ENCODE data around the gene KATNBL1.
"Not testable (repeated sequence)": the region's sequence is repeated elsewhere in the genome, so short reads cannot be mapped to it uniquely, and the experiment has no call there.

The KATNBL1 gene

GRCh38 chr15:34193272-34193671, 16.6 kb downstream of the KATNBL1 start:
- DNase-seq (ENCODE audit: low read depth): not testable (repeated sequence)

- no peak for DNase-seq (ENCODE audit: low read depth)
Observed at GRCh38 chr15:34188711-34189110, 21.2 kb downstream of the KATNBL1 start.

GRCh38 chr15:34185666-34186065, 24.2 kb downstream of the KATNBL1 start:
- no peak for DNase-seq (ENCODE audit: low read depth)

- no peak for DNase-seq (ENCODE audit: low read depth)
Observed at GRCh38 chr15:34182942-34183341, 27.0 kb downstream of the KATNBL1 start.

- DNase-seq (ENCODE audit: low read depth): no peak
Observed at GRCh38 chr15:34179234-34179633, 30.7 kb downstream of the KATNBL1 start.

GRCh38 chr15:34165987-34166573, 43.8 kb downstream of the KATNBL1 start:
- DNase-seq (ENCODE audit: low read depth): not testable (repeated sequence)

- DNase-seq (ENCODE audit: low read depth): no peak
Observed at GRCh38 chr15:34161329-34161963, 48.5 kb downstream of the KATNBL1 start.

- no peak for DNase-seq (ENCODE audit: low read depth)
Observed at GRCh38 chr15:34160735-34161134, 49.2 kb downstream of the KATNBL1 start.

- DNase-seq (ENCODE audit: low read depth): no peak
Observed at GRCh38 chr15:34158355-34158754, 51.5 kb downstream of the KATNBL1 start.

GRCh38 chr15:34155859-34156258, 54.0 kb downstream of the KATNBL1 start:
- DNase-seq (ENCODE audit: low read depth): no peak

GRCh38 chr15:34154725-34155204, 55.1 kb downstream of the KATNBL1 start:
- no peak for DNase-seq (ENCODE audit: low read depth)

- DNase-seq (ENCODE audit: low read depth): no peak
Observed at GRCh38 chr15:34147371-34148140, 62.3 kb downstream of the KATNBL1 start.

GRCh38 chr15:34133511-34133910, 76.4 kb downstream of the KATNBL1 start:
- DNase-seq (ENCODE audit: low read depth): no peak

- DNase-seq (ENCODE audit: low read depth): no peak
Observed at GRCh38 chr15:34132881-34133280, 77.0 kb downstream of the KATNBL1 start.

- no peak for DNase-seq (ENCODE audit: low read depth)
Observed at GRCh38 chr15:34128898-34129297, 81.0 kb downstream of the KATNBL1 start.

GRCh38 chr15:34126522-34126921, 83.4 kb downstream of the KATNBL1 start:
- DNase-seq (ENCODE audit: low read depth): no peak

GRCh38 chr15:34125945-34126344, 84.0 kb downstream of the KATNBL1 start:
- DNase-seq (ENCODE audit: low read depth): no peak

GRCh38 chr15:34124651-34125050, 85.2 kb downstream of the KATNBL1 start:
- DNase-seq (ENCODE audit: low read depth): no peak

GRCh38 chr15:34122771-34123183, 87.1 kb downstream of the KATNBL1 start:
- no peak for DNase-seq (ENCODE audit: low read depth)

- DNase-seq (ENCODE audit: low read depth): not testable (repeated sequence)
Observed at GRCh38 chr15:34121786-34122185, 88.1 kb downstream of the KATNBL1 start.

- not testable (repeated sequence) for DNase-seq (ENCODE audit: low read depth)
Observed at GRCh38 chr15:34120420-34120819, 89.5 kb downstream of the KATNBL1 start.

GRCh38 chr15:34119291-34119690, 90.6 kb downstream of the KATNBL1 start:
- no peak for DNase-seq (ENCODE audit: low read depth)

GRCh38 chr15:34116620-34117019, 93.3 kb downstream of the KATNBL1 start:
- no peak for DNase-seq (ENCODE audit: low read depth)
